ENCODE results near the gene PPM1H.

Gene PPM1H

GRCh38 chr12:62865937-62866336 is 69.0 kb downstream of the PPM1H start:
- no peak for DNase-seq

DNA sequence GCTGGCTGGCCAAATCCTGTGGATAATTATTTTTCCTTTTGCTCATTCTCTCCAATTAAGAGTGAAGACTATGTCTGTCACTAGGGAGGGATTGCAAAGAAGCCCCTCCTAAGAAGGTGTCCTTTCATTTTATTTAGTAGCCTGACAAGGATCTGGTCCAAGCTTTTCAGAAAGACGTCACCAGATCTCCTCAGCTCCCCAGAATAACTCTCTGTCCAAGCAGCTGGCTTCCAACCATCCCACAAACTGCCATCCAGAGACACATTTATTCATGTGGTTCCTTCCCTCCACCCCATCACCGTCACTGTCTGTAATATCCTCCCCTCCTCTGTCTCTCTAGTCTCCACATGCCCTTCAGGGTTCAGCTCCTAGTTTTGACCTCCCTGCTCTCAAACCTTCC is 69.9 kb downstream of the PPM1H start:
- no peak for DNase-seq

- DNase-seq, result no peak
These were observed 72.6 kb downstream of the PPM1H start for GRCh38 chr12:62862259-62862881.

DNA sequence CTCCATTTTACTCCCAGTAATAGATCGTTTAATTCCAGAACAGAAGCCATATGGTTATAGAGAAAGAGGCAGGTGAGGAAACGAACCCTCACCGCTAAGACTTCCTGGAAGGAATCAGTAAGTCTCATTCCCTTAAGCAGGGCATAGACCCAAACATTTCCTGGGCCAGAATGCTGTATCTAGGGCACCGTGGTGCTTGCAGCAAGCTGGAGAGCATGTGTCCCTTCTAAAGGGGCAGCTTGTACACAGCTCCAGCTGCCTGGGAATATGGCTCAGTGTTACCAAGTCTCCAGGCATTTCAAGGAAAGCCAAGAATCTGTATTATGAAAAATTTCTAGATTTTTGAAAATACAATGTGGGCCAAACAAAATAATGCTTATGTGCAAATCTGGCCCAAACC is 73.4 kb downstream of the PPM1H start:
- no peak for DNase-seq

GRCh38 chr12:62860501-62861411 is 74.2 kb downstream of the PPM1H start:
- no peak for DNase-seq

GRCh38 chr12:62860020-62860419 is 74.9 kb downstream of the PPM1H start:
- DNase-seq, result peak; percentile 1

DNA sequence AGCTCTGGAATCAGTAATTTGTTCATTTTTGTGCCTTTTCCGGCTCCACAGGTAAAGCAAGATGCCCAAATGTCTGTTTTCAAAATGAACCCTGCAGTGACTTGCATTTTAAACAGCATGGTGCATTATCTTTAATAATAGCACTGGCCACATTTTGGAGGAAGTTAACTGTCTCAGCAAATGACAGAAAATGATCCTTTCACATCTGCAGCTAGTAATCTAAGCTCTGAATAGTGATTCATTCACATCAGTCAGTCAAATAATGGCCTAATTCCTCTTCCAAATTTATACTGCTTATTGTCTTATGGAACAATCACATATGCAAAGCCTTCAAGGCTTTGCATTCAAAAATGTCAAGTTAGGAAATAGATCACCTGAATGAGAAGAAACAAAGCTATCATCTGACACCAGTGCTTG is 75.6 kb downstream of the PPM1H start:
- DNase-seq, result peak; percentile 19

GRCh38 chr12:62856454-62856853 is 78.5 kb downstream of the PPM1H start:
- DNase-seq, result no peak

GRCh38 chr12:62854024-62854423 is 80.9 kb downstream of the PPM1H start:
- DNase-seq, result no peak

DNA sequence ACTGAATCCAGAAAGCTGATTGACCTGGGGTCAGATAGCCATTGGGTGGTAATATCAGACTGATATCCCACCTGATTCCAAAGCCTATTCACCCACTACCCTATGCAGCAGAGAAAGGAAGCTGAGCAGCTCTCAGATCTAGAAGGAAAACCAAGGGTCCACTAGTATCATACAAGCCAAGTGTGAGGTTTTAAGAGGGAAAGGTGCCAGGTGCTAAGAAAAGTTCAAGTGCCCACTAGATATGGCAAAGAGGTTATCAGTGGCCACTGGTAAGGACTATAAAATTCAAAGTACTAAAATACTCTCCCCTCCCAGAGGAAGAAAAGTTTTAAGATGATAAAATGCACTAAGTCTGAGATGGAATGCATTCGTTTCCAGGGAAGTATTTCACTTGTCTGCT is 85.6 kb downstream of the PPM1H start:
- no peak for DNase-seq

- peak; percentile 93 for DNase-seq
These were observed 86.5 kb downstream of the PPM1H start for GRCh38 chr12:62848418-62848817.

- DNase-seq, result peak; percentile 30
These were observed 87.2 kb downstream of the PPM1H start for GRCh38 chr12:62847709-62848108.

GRCh38 chr12:62846491-62846890 is 88.5 kb downstream of the PPM1H start:
- DNase-seq, result peak; percentile 92

DNA sequence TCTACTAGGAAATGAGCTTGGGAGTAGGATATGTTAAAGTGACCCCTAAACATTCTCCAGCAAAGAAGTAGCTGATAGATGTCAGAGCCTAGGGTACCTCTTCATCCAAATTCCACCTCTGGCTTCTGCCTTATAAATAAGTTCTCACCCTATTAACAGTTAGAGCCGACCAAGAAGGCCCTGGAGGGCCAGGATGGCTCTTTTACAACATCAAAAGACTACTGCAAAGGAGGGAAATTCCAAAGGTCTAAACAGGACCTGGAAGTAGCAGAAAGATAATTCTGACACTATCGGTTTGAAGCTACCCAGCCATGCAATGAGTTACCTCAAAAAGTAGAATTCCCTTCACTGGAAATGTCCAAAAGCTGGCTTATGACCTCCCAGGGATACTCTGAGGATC is 90.0 kb downstream of the PPM1H start:
- DNase-seq, result no peak

DNA sequence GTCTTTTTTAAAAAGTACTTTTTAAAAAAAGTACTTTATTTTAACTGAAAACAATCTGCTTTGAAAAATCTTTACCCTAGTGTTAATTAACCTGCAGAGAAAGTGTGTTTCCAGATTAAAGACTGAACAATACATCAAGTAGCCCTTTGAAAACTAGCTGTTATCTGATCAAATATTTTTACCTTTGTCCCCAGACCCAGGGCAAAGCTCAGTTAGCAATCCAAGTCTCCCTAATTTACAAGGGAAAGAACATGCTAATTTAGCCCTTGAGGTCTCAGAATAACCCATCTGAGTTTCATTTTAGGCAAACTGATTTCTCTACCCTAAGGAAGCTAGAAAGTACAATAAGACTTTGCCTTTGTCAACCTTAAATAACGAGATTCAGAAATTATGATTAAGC is 91.2 kb downstream of the PPM1H start:
- no peak for DNase-seq

DNA sequence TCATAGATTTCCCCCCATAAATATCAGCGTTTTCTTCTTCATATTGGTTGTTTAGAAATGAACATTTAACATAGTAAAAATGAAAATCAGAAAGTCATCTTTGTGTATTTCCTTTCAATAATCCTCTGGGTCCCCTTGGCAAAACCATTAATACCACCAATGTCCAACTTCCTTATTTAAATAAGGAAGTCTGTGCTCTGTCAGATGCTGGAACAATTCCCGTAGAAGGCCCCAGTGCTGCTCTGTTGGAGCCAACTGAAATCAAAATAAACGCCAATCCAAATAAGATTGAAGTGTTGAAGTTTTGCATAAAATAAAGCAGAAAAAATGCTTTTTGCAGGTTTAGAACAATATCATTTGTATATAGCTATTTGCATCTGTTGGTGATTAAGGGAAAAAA is 93.1 kb downstream of the PPM1H start:
- DNase-seq, result peak; percentile 64

GRCh38 chr12:62840806-62841205 is 94.1 kb downstream of the PPM1H start:
- no peak for DNase-seq

DNA sequence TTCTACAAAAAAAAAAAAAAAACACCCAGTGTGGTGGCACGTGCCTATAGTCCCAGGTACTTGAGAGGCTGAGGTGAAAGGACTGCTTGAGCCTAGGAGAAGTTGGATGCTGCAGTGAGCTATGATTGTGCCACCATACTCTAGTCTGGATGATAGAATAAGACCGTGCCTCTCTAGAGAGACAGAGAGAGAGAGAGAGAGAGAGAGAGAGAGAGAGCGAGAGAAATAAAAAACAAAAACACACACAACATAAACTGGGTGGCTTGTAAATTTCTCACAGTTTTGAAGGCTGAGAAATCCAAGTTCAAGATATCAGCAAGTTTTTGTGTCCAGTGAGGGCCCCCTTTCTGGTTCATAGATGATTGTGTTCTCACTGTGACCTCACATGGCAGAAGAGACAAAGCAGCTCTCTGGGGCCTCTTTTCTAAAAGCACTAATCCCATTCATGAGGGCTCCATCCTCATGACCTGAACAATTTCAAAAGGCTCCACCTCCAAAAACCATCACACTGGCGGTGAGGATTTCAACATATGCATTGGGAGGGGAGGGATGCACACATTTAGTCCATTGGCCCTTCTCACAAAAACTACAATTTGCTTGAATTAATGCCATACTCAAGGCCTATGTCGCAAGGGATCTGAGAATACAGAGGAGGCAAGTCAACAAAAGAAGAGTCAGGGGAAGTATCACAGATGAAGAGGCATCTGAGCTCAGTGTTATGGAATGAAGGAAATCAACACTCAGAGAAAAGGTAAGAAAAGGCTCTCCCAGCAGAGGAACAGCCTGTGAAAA is 94.9 kb downstream of the PPM1H start:
- no peak for DNase-seq

GRCh38 chr12:62834971-62835547 is 99.9 kb downstream of the PPM1H start:
- no peak for DNase-seq

DNA sequence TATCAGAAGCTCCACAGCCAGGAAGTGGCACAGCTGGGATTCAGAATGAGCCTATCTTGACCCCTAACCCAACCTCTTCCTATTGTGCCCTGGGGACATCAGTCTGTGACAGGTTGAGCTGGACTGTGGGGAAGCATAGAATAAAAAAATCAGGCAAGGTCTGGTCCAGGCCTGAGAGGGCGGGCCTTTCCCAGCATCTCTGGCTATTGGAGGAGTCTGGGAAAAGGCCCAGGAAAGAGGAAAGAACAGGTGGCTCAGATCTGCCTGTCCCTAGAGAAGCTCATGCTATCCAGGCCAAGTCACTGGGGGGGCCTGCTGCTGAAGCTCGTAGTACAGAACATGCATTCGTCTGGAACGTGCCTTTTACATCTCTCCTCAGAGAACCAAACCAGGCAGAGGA is 100.5 kb downstream of the PPM1H start:
- no peak for DNase-seq

GRCh38 chr12:62833634-62834033 is 101.3 kb downstream of the PPM1H start:
- DNase-seq, result no peak

- DNase-seq, result no peak
These were observed 102.4 kb downstream of the PPM1H start for GRCh38 chr12:62832558-62832957.

- DNase-seq, result no peak
These were observed 102.9 kb downstream of the PPM1H start for GRCh38 chr12:62832027-62832426.

All from inflammatory macrophage treated with lipopolysaccharide for 4 hours (primary cell).